Measurements from ENCODE around the gene NPPA. TPM values are rescaled to one million over a fixed set of nuclear protein-coding genes. Genes with fewer than 3 reads are reported as not detected.
"Not testable (repeated sequence)": the region's sequence is repeated elsewhere in the genome, so short reads cannot be mapped to it uniquely, and the experiment has no call there.

Gene NPPA
- not detected for total RNA-seq

GRCh38 chr1:11847667-11848372 lies at the start of gene NPPA:
NPPA (minus strand) TSS chr1:11847783; CDS start chr1:11847684, 99 bp downstream.
- ATAC-seq: no peak

GRCh38 chr1:11894501-11894900 lies 46.9 kb upstream of the NPPA start:
- ATAC-seq: not testable (repeated sequence)

- ATAC-seq: peak; percentile 94
Measured at GRCh38 chr1:11893907-11894251, 46.3 kb upstream of the NPPA start.

- no peak for ATAC-seq
Measured at GRCh38 chr1:11891433-11892186, 44.0 kb upstream of the NPPA start.

- ATAC-seq: no peak
Measured at GRCh38 chr1:11888877-11889208, 41.3 kb upstream of the NPPA start.

- no peak for ATAC-seq
Measured at GRCh38 chr1:11888206-11888876, 40.8 kb upstream of the NPPA start.

- no peak for ATAC-seq
Measured at GRCh38 chr1:11887666-11888007, 40.1 kb upstream of the NPPA start.

- ATAC-seq: no peak
Measured at GRCh38 chr1:11886986-11887665, 39.5 kb upstream of the NPPA start.

- no peak for ATAC-seq
Measured at GRCh38 chr1:11885916-11886315, 38.3 kb upstream of the NPPA start.

- peak; percentile 70 for ATAC-seq
Measured at GRCh38 chr1:11882814-11883538, 35.4 kb upstream of the NPPA start.

- no peak for ATAC-seq
Measured at GRCh38 chr1:11881749-11882441, 34.3 kb upstream of the NPPA start.

- no peak for ATAC-seq
Measured at GRCh38 chr1:11880911-11881748, 33.5 kb upstream of the NPPA start.

- no peak for ATAC-seq
Measured at GRCh38 chr1:11880181-11880575, 32.6 kb upstream of the NPPA start.

- no peak for ATAC-seq
Measured at GRCh38 chr1:11879311-11880180, 32.0 kb upstream of the NPPA start.

- no peak for ATAC-seq
Measured at GRCh38 chr1:11878891-11879190, 31.3 kb upstream of the NPPA start.

GRCh38 chr1:11878081-11878890 lies 30.7 kb upstream of the NPPA start:
- no peak for ATAC-seq

- no peak for ATAC-seq
Measured at GRCh38 chr1:11877074-11877473, 29.5 kb upstream of the NPPA start.

- no peak for ATAC-seq
Measured at GRCh38 chr1:11875094-11875493, 27.5 kb upstream of the NPPA start.

- no peak for ATAC-seq
Measured at GRCh38 chr1:11874624-11875023, 27.0 kb upstream of the NPPA start.

GRCh38 chr1:11874258-11874562 lies 26.6 kb upstream of the NPPA start:
- ATAC-seq: no peak
